DLD1 (cell line): ENCODE data around the gene ZBTB43.

ENCODE experiments used
- in situ Hi-C: cut with HindIII; loops from 2 replicates; pipeline ENCODE4 v1.10.0; 2017; ENCODE audit warnings: low sequenced_read_pairs

The ZBTB43 gene

DNA sequence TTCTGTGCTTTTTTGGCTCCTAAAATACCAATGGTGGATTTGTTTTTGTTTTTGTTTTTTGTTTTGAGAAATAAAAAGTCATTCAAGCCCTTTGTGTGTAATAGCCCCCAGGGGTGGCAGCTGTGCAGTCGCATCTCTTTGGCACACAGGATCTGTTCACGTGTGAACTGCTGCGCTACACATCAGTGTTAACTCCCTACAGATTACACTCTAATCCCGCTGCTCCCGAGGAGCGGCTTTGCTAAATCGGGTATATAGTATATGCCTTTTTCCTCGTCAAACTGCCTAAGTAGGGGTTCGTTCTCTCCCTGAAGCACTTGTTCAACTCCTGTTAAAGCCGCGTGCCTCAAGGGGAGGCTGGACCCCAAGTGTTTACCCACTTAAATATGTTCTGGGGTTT, 77.9 kb downstream of the ZBTB43 start:
- in situ Hi-C loops, result no loop called here

DNA sequence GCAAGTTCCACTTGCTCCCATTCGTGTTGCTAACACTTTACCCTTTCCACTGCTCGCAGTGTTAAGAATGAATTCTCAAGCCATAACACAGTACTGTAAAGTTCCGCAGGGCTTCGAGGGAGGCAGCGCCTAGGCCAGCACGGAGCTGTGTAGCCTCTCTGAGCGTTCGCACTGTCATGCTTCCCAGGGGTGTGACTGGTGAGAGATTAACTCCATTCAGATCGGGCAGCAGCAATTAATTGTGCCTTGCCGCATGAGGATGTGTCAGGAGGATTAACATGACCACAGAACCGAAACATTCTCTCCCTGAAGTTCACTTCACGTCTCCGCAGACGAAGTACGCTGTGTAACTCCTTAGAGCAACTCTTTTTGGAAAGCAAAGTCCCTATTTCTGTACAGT, 78.8 kb downstream of the ZBTB43 start:
- in situ Hi-C loops, result no loop called here

DNA sequence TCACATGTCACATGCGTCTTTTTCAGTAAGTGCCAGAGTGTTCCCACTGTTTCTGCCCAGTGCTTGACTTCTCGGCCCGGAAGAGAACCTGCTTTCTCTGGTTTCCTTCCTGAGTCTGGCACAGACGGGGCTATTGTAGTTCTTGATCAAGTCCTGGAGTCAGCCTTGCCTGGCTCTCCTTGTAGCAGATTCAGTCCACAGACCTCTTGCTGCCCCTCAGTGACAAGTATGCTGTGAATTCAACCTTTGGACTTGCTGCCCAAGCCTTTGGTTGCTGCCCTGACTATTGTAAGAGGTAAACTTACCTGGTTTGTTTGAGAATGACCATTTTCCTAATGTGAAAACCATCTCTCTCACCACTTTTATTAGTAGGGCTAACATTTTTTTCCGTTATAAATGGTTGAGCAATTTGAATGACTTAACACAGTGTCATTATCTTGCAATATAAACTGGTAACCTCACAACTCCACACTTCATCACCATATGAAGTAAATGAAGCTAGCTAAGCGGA, 80.3 kb downstream of the ZBTB43 start:
- in situ Hi-C loops, result no loop called here

DNA sequence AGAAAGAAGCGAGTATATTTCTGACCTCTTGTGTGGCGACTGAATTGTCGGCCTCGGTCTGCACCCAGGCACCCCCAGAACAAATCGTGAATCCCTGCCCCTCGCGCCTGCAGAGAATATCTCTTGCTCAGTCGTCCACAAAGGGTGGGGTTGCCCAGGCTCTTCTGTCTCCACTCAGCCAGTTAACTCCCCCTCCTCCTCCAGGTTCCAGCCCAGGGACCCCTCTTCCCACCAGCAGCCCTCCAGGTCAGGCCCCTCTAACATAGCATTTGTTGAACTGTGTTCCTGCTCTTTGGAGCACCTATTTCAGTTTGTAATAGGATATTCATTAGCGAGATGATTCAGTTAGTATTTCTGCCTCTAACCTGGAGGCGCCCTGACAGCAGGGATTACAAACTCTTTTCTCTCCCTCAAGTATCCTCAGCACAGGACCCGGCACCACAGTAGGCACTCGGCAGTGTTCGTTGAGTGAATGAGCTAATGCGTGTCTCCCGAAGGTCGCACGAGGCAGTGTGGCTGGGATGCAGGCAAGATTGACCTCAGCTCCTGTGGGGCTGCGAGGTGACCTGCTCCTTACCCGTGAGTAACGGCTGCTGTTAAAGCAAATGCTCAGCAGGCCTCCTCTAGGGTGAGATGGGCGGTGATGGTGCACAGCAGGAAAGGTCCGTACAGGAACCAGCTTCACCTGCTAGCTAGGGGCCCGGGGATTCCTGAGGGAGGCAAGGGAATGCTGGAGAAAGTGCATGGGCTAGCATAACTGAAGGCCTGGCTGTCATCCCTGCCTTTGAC, 81.4 kb downstream of the ZBTB43 start:
- in situ Hi-C loops, result no loop called here

DNA sequence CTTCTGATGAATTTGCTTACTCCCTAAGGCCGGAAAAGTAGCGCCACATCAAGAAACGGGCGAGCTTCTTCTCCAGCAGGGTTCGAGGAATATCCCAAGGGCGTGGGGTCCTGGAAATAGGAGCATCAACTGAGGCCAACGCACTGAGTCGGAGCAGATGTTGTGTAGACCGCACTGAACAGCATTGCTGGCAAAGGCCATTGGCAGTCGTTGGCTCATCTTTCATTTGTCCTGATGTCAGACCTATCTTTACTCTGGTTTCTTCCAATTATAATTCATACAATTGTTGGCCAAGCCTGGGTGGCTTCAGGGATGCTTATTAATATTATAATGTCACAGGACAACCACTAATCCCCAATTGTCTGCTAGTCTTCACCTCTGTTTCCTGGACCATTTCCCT, 82.1 kb downstream of the ZBTB43 start:
- in situ Hi-C loops, result no loop called here
